Astrocyte (in vitro differentiated cells and primary cell): ENCODE measurements around the gene OR10K2. TPM values are rescaled to one million over a fixed set of nuclear protein-coding genes. Genes with fewer than 3 reads are reported as not detected.

Source experiments
- DNase-seq: peaks from one replicate; pipeline ENCODE4 v3.0.0-alpha.2; 2010; ENCODE audit warnings: low read depth
- FAIRE-seq: peaks from 2 replicates; lab custom pipeline; 2011; peaks lifted over from hg19 to GRCh38; lab: Jason Lieb, UNC
- H2AFZ ChIP-seq: 2 replicates; pipeline ENCODE4 v1.6.0; 2012; ENCODE audit warnings: low read depth, low read length, inconsistent platforms
- H3K27ac ChIP-seq: 2 replicates; pipeline ENCODE4 v1.5.1; 2011; ENCODE audit warnings: low read depth, low read length, inconsistent platforms
- H3K27me3 ChIP-seq: 2 replicates; pipeline ENCODE4 v1.6.0; 2011; ENCODE audit warnings: low read length, inconsistent platforms; ENCODE audit not compliant: insufficient read depth
- H3K36me3 ChIP-seq: 2 replicates; pipeline ENCODE4 v1.5.1; 2011; ENCODE audit warnings: low read length, inconsistent platforms; ENCODE audit not compliant: insufficient read depth
- H3K4me1 ChIP-seq: 2 replicates; pipeline ENCODE4 v1.5.1; 2011; ENCODE audit warnings: low read length, inconsistent platforms; ENCODE audit not compliant: insufficient read depth
- H3K4me2 ChIP-seq: 2 replicates; pipeline ENCODE4 v1.6.0; 2012; ENCODE audit warnings: low read length, inconsistent platforms
- H3K4me3 ChIP-seq: 2 replicates; pipeline ENCODE4 v1.5.1; 2011; ENCODE audit warnings: low read depth, mild to moderate bottlenecking, low read length, inconsistent platforms; ENCODE audit not compliant: insufficient read depth
- H3K79me2 ChIP-seq: 2 replicates; pipeline ENCODE4 v1.6.0; 2012; ENCODE audit warnings: mild to moderate bottlenecking, low read length, inconsistent platforms; ENCODE audit not compliant: insufficient read depth
- H3K9ac ChIP-seq: 2 replicates; pipeline ENCODE4 v1.6.0; 2012; ENCODE audit warnings: mild to moderate bottlenecking, low read length, inconsistent platforms
- H3K9me3 ChIP-seq: 2 replicates; pipeline ENCODE4 v1.5.1; 2012; ENCODE audit warnings: low read depth, mild to moderate bottlenecking, low read length, inconsistent platforms; ENCODE audit not compliant: insufficient read depth
- H4K20me1 ChIP-seq: 2 replicates; pipeline ENCODE4 v1.6.0; 2012; ENCODE audit warnings: low read length, inconsistent platforms; ENCODE audit not compliant: insufficient read depth
- H3K27ac Mint-ChIP-seq: one replicate; pipeline ENCODE4 v1.8.0; 2021; ENCODE audit warnings: mild to moderate bottlenecking, mixed read lengths; ENCODE audit not compliant: unreplicated experiment
- H3K27me3 Mint-ChIP-seq: one replicate; pipeline ENCODE4 v1.8.0; 2021; ENCODE audit warnings: low read depth, mixed read lengths; ENCODE audit not compliant: unreplicated experiment
- H3K36me3 Mint-ChIP-seq: one replicate; pipeline ENCODE4 v1.8.0; 2021; ENCODE audit warnings: low read depth, mixed read lengths; ENCODE audit not compliant: unreplicated experiment
- H3K4me1 Mint-ChIP-seq: one replicate; pipeline ENCODE4 v1.8.0; 2021; ENCODE audit warnings: low read depth, mixed read lengths; ENCODE audit not compliant: unreplicated experiment
- H3K4me3 Mint-ChIP-seq: one replicate; pipeline ENCODE4 v1.8.0; 2021; ENCODE audit warnings: mild to moderate bottlenecking, moderate library complexity, mixed read lengths; ENCODE audit not compliant: unreplicated experiment
- H3K9me3 Mint-ChIP-seq: one replicate; pipeline ENCODE4 v1.8.0; 2021; ENCODE audit warnings: mild to moderate bottlenecking, mixed read lengths; ENCODE audit not compliant: unreplicated experiment
- CTCF ChIP-seq: IDR thresholded peaks from 2 replicates; pipeline ENCODE4 v1.5.1; 2011; ENCODE audit warnings: low read depth, mild to moderate bottlenecking, inconsistent platforms, low read length, moderate library complexity; ENCODE audit not compliant: insufficient read depth
- EZH2 ChIP-seq: IDR thresholded peaks from 2 replicates; pipeline ENCODE4 v1.6.1; 2012; ENCODE audit warnings: mild to moderate bottlenecking, low read length, inconsistent platforms; ENCODE audit not compliant: insufficient read depth
- total RNA-seq: library from RNA; stranded (reverse); gene quantifications from 2 replicates; pipeline ENCODE4 v1.2.1, GENCODE V29; 2021

OR10K2 gene
- total RNA-seq, 1 donor from 2014 or later: not detected

DNA sequence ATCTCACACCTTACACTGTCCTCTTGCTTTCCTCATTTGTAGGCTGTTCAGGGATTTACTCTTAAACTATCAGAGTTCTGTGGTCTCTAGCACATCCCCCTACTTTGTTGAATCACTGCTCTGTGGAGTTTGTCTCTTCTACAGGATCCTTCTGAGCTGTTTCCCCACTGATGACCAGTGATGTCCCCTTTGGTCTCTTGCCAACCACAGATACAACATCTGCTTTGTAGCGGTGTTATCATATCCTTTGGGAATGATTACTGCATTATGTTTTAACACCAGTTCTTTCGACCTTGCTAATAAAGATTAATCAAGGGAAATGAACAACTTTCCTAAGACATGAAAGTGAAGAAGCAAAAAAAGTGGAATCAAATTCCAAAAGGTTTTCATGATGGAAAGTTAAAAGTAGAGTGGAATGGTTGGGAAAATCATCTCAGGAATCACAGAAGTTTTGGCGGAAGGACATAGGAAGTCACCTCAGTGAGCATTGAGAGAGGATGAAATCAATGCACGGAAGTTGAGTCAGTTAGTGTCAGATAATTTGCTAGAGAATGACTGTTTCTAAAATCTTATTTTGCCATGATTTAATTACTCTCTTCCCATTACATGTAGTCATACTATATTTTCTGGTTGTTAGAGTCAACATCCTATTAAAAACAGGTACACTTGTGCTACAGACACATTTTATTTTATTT lies 11.2 kb downstream of the OR10K2 start:
- Histone ChIP-seq H3K4me3 (no peak overlapping the region), H3K27ac (no peak overlapping the region), H3K36me3 (no peaks in the 10 kb centered on the region), H3K4me1 (no peaks in the 10 kb centered on the region), H3K79me2 (no peaks in the 10 kb centered on the region), H2AFZ (no peak overlapping the region), H3K4me2 (no peak overlapping the region), H3K9me3 (no peaks in the 10 kb centered on the region), H3K27me3 (no peaks in the 10 kb centered on the region), H3K9ac (no peak overlapping the region), H4K20me1 (no peaks in the 10 kb centered on the region)
- DNase-seq: no peak
- no peaks in the 10 kb centered on the region for H3K4me1 Mint-ChIP-seq
- FAIRE-seq: no peak
- no peaks in the 10 kb centered on the region for H3K9me3 Mint-ChIP-seq
- no peak overlapping the region for H3K27ac Mint-ChIP-seq
- no peaks in the 10 kb centered on the region for H3K36me3 Mint-ChIP-seq
- H3K27me3 Mint-ChIP-seq: no peaks in the 10 kb centered on the region
- H3K4me3 Mint-ChIP-seq: no peak overlapping the region
- TF ChIP-seq CTCF (no peak), EZH2 (no peak)

- Mint-ChIP-seq H3K36me3 (no peaks in the 10 kb centered on the region), H3K4me3 (no peak overlapping the region), H3K9me3 (no peaks in the 10 kb centered on the region), H3K4me1 (no peaks in the 10 kb centered on the region), H3K27ac (no peak overlapping the region), H3K27me3 (no peaks in the 10 kb centered on the region)
- H3K79me2 ChIP-seq: no peaks in the 10 kb centered on the region
- H3K27ac ChIP-seq: no peak overlapping the region
- no peak overlapping the region for H3K4me3 ChIP-seq
- no peak overlapping the region for H3K4me2 ChIP-seq
- H3K9ac ChIP-seq: no peak overlapping the region
- no peak overlapping the region for H2AFZ ChIP-seq
- TF ChIP-seq CTCF: no peak
- TF ChIP-seq EZH2: no peak
- no peaks in the 10 kb centered on the region for H3K27me3 ChIP-seq
- FAIRE-seq (no peak), DNase-seq (no peak)
- H3K4me1 ChIP-seq: no peaks in the 10 kb centered on the region
- no peaks in the 10 kb centered on the region for H3K36me3 ChIP-seq
- H3K9me3 ChIP-seq: no peaks in the 10 kb centered on the region
- H4K20me1 ChIP-seq: no peaks in the 10 kb centered on the region
These were observed 18.9 kb downstream of the OR10K2 start for GRCh38 chr1:158407092-158407491.

DNA sequence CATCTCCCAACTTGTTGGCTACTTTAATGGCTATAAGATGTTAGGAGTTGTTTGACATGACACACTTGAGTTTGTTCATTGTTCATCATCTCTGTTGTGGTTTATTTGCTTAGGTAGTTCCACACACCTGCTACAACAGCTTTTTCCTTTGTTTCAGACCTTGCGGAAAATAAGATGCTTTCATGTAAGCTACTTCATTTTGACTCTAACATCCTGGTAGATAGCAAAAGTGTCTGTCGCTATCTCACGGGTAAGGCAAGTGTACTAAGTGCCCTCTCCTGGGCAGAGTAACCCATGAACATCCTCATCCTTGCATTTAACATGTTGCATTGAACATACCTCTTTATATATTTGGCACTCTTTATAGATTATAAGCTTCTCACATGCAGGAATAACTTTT lies 25.2 kb downstream of the OR10K2 start:
- no peaks in the 10 kb centered on the region for H3K9me3 Mint-ChIP-seq
- Histone ChIP-seq H3K36me3 (no peaks in the 10 kb centered on the region), H3K4me2 (no peak overlapping the region), H3K9me3 (no peaks in the 10 kb centered on the region), H2AFZ (no peak overlapping the region), H3K79me2 (no peaks in the 10 kb centered on the region), H3K27ac (no peak overlapping the region), H3K4me1 (no peaks in the 10 kb centered on the region), H3K4me3 (no peak overlapping the region), H4K20me1 (no peaks in the 10 kb centered on the region), H3K27me3 (no peaks in the 10 kb centered on the region), H3K9ac (no peak overlapping the region)
- DNase-seq: no peak
- no peak overlapping the region for H3K4me3 Mint-ChIP-seq
- FAIRE-seq: no peak
- no peak for TF ChIP-seq CTCF
- TF ChIP-seq EZH2: no peak
- no peaks in the 10 kb centered on the region for H3K4me1 Mint-ChIP-seq
- no peak overlapping the region for H3K27ac Mint-ChIP-seq
- H3K27me3 Mint-ChIP-seq: no peaks in the 10 kb centered on the region
- H3K36me3 Mint-ChIP-seq: no peaks in the 10 kb centered on the region
